Gastrocnemius medialis (tissue), 4 donors: ENCODE results near the gene ADRA2B.

ENCODE experiments used
- POLR2A ChIP-seq, 2 donors: fragments of 450-650 bp; IDR thresholded peaks; one replicate each; pipeline ENCODE4 v1.6.1; 2017; ENCODE audit warnings: antibody characterized with exemption in 2 of 2, mild to moderate bottlenecking in 2 of 2, moderate library complexity in 2 of 2
- TF ChIP-seq, protein P1 (sequence below), 5 experiments: fragments of 450-650 bp in 3 of 5; fragments of 200-600 bp in 2 of 5; sonication (generic) in 2 of 5; IDR thresholded peaks in 4 of 5; conservative IDR thresholded peaks in 1 of 5; 1 replicate in 4 of 5; 2 replicates in 1 of 5; pipeline ENCODE4 v1.5.1; 2016 to 2019; ENCODE audit warnings: antibody characterized with exemption in 5 of 5, mild to moderate bottlenecking in 3 of 5, moderate library complexity in 3 of 5

DNA sequence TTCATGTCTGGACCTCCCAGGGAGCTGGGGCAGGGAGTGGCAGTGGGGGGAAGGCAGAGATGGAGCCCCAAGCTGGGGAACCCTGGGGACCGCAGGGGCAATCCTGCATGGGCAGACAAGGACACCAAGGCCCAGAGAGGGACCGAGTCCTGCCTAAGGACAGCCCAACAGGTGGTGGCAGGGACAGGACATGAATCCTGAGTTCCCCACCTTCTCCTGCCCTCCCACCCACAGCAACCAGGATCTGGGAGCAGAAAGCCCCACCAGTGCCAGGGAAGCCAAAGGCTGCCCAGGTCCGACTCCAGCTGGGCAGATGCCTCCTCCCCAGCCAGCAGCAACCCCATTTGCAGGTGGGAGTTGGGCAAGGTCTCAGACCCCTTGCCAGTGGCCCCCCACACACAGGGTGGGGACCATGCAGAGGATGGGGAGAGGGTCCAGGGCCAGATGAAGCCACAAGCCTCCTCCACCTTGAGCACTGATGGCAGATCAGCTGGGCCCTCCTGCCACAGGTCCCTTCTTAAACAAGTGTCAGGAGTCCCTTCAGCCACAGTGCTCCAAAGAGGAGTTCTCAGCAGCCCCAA lies 6.3 kb downstream of the ADRA2B start:
- TF ChIP-seq, protein P1, sequence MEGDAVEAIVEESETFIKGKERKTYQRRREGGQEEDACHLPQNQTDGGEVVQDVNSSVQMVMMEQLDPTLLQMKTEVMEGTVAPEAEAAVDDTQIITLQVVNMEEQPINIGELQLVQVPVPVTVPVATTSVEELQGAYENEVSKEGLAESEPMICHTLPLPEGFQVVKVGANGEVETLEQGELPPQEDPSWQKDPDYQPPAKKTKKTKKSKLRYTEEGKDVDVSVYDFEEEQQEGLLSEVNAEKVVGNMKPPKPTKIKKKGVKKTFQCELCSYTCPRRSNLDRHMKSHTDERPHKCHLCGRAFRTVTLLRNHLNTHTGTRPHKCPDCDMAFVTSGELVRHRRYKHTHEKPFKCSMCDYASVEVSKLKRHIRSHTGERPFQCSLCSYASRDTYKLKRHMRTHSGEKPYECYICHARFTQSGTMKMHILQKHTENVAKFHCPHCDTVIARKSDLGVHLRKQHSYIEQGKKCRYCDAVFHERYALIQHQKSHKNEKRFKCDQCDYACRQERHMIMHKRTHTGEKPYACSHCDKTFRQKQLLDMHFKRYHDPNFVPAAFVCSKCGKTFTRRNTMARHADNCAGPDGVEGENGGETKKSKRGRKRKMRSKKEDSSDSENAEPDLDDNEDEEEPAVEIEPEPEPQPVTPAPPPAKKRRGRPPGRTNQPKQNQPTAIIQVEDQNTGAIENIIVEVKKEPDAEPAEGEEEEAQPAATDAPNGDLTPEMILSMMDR (IDR thresholded peaks at IDR 0.05 in 4 of 5, conservative IDR thresholded peaks at IDR 0.05 in 1 of 5): no peak
- TF ChIP-seq POLR2A (IDR thresholded peaks at IDR 0.05): no peak
